Heart left ventricle (tissue), 13 donors: ENCODE measurements around the gene EVL.

Experiments
- POLR2A ChIP-seq, 2 donors: fragments of 450-650 bp; IDR thresholded peaks; one replicate each; pipeline ENCODE4 v1.6.1; 2017; ENCODE audit warnings: antibody characterized with exemption in 2 of 2, mild to moderate bottlenecking in 2 of 2, moderate library complexity in 2 of 2
- TF ChIP-seq, protein P1 (sequence below), 12 donors: fragments of 200-600 bp; sonication (generic) in 4 of 12; IDR thresholded peaks; one replicate each; pipeline versions ENCODE4 v1.5.0 to v1.8.0; 2018 to 2022; ENCODE audit warnings: antibody characterized with exemption in 12 of 12, mild to moderate bottlenecking in 5 of 12
- donor health status: ischemic (EF 13 %, LVEDD 7.1; RV severe dilation, severe dysfunction).
- donor health status: DM: no; HTN: yes; CAD: no.
- donor health status: DM: no; HTN: no; CAD: no.
- donor health status: ischemic (EF 25% LVEDD 6.9; RV normal size, moderate dysfunction).
- donor health status: ischemic (EF 25% LVEDD 5.7; RV mildly dilated, moderate dysfunction).
- donor health status: ischemic (EF 35%, LVEDD 5.7; RV mildly dilated, moderate dysfunction).
- donor health status: nonischemic (EF 11% LVEDD 7.7; RV severe dilation, severe dysfunction).
- donor health status: DM: yes; HTN: yes; CAD: no.
- donor health status: PGD.
- donor health status: ischemic (EF 29% LVEDD 5.4; RV normal size, mild dysfunction).
- donor health status: nonischemic (EF 23%, LVEDD 6.1; RV moderate dilation, normal function).

GRCh38 chr14:100070310-100070709 is 5.1 kb downstream of the EVL start:
- TF ChIP-seq, protein P1, sequence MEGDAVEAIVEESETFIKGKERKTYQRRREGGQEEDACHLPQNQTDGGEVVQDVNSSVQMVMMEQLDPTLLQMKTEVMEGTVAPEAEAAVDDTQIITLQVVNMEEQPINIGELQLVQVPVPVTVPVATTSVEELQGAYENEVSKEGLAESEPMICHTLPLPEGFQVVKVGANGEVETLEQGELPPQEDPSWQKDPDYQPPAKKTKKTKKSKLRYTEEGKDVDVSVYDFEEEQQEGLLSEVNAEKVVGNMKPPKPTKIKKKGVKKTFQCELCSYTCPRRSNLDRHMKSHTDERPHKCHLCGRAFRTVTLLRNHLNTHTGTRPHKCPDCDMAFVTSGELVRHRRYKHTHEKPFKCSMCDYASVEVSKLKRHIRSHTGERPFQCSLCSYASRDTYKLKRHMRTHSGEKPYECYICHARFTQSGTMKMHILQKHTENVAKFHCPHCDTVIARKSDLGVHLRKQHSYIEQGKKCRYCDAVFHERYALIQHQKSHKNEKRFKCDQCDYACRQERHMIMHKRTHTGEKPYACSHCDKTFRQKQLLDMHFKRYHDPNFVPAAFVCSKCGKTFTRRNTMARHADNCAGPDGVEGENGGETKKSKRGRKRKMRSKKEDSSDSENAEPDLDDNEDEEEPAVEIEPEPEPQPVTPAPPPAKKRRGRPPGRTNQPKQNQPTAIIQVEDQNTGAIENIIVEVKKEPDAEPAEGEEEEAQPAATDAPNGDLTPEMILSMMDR (IDR thresholded peaks at IDR 0.05) = no peak
- TF ChIP-seq POLR2A (IDR thresholded peaks at IDR 0.05) = no peak
